Heart right ventricle (tissue), 16 donors: Measurements from ENCODE around the gene VAT1L. TPM values are rescaled to one million over a fixed set of nuclear protein-coding genes. Genes with fewer than 3 reads are reported as not detected.

Experiments used
- ATAC-seq, 8 donors: fragments of 200-7000 bp; cut with Tn5 transposase; one replicate each; pipeline ENCODE4 v1.9.1; 2020; ENCODE audit warnings: mild to moderate bottlenecking in 8 of 8, moderate library complexity in 8 of 8, moderate number of reproducible peaks in 1 of 8
- DNase-seq, 2 donors: peaks; one replicate each; pipeline ENCODE4 v3.0.0-alpha.2; 2020
- H3K27ac ChIP-seq, 10 donors: fragments of 200-600 bp; sonication (generic) in 2 of 10; one replicate each; pipeline versions ENCODE4 v1.5.0 to v1.8.0; 2020 to 2022; ENCODE audit warnings: mild to moderate bottlenecking in 3 of 10
- H3K27me3 ChIP-seq, 7 donors: fragments of 200-600 bp; one replicate each; pipeline ENCODE4 v1.8.0; 2021 to 2022; ENCODE audit warnings: mild to moderate bottlenecking in 2 of 7
- H3K36me3 ChIP-seq, 9 donors: fragments of 200-600 bp; sonication (generic) in 1 of 9; one replicate each; pipeline versions ENCODE4 v1.5.0 to v1.8.0; 2020 to 2022; ENCODE audit warnings: mild to moderate bottlenecking in 2 of 9
- H3K4me1 ChIP-seq, 9 donors: fragments of 200-600 bp; sonication (generic) in 1 of 9; one replicate each; pipeline versions ENCODE4 v1.5.0 to v1.8.0; 2020 to 2022; ENCODE audit warnings: mild to moderate bottlenecking in 4 of 9
- H3K4me3 ChIP-seq, 10 donors: fragments of 200-600 bp; sonication (generic) in 2 of 10; one replicate each; pipeline versions ENCODE4 v1.5.0 to v1.8.0; 2020 to 2022; ENCODE audit warnings: mild to moderate bottlenecking in 7 of 10, moderate library complexity in 2 of 10
- H3K9me3 ChIP-seq, 11 donors: fragments of 200-600 bp in 10 of 11; sonication (generic) in 2 of 11; one replicate each; pipeline versions ENCODE4 v1.5.0 to v1.8.0; 2013 to 2022; ENCODE audit warnings: mild to moderate bottlenecking in 2 of 11, control low read depth in 1 of 11, moderate library complexity in 1 of 11
- WGBS, 2 donors: extraction: QIAGEN DNeasy Blood & Tissue Kit; methylation state at CpG; one replicate each; pipeline ENCODE4 v1.1.7; 2013; ENCODE audit warnings: inconsistent platforms in 1 of 2; 5-methylcytosine and 5-hydroxymethylcytosine counted together
- intact Hi-C, 10 donors: fragments of 100-400 bp; cut with DNase I; formaldehyde crosslinking; loops; one replicate each; pipeline versions ENCODE4 v1.11.1 to v1.14.2; 2022
- polyA plus RNA-seq, 2 donors: library from polyadenylated mRNA; stranded (reverse); fragments of 200-250 nt; gene quantifications; one replicate each; pipeline ENCODE4 v1.2.3, GENCODE V29; 2013
- total RNA-seq, 10 donors: library from RNA; stranded (reverse); fragmentation: NEBNext Ultra II Directional in 3 of 10; extraction: Animal tissue kit (Norgen Biotek cat#: 25700) in 3 of 10; gene quantifications; one replicate each; pipeline versions ENCODE4 v1.2.1 to v1.2.4, GENCODE V29; 2021 to 2023
- TF ChIP-seq, protein P1 (sequence below), 9 donors: fragments of 200-600 bp; sonication (generic) in 2 of 9; IDR thresholded peaks; one replicate each; pipeline versions ENCODE4 v1.5.0 to v1.8.0; 2021 to 2022; ENCODE audit warnings: antibody characterized with exemption in 9 of 9, mild to moderate bottlenecking in 5 of 9, moderate library complexity in 1 of 9
- donor health status: Arrhythmogenic right ventricular cardiomyopathy.
- donor health status: ischemic (EF 13 %, LVEDD 7.1; RV severe dilation, severe dysfunction).
- donor health status: healthy with polysubstance abuse.
- donor health status: DM: no; HTN: yes; CAD: no.
- donor health status: DM: no; HTN: no; CAD: no.
- donor health status: ischemic (EF 25% LVEDD 6.9; RV normal size, moderate dysfunction).
- donor health status: ischemic (EF 25% LVEDD 5.7; RV mildly dilated, moderate dysfunction).
- donor health status: healthy.
- donor health status: DM: yes; HTN: yes; CAD: no.
- donor health status: Ischemic cardiomyopathy.
- donor health status: ischemic (EF 35%, LVEDD 5.7; RV mildly dilated, moderate dysfunction).
- donor health status: nonischemic (EF 11% LVEDD 7.7; RV severe dilation, severe dysfunction).
- donor health status: DM: yes; HTN: yes; CAD: no.
- donor health status: PGD.
- donor health status: ischemic (EF 29% LVEDD 5.4; RV normal size, mild dysfunction).
- donor health status: nonischemic (EF 23%, LVEDD 6.1; RV moderate dilation, normal function).

VAT1L gene
- total and polyA plus RNA-seq, 12 donors: 0.19 to 61.0 (median 24.0) TPM

DNA sequence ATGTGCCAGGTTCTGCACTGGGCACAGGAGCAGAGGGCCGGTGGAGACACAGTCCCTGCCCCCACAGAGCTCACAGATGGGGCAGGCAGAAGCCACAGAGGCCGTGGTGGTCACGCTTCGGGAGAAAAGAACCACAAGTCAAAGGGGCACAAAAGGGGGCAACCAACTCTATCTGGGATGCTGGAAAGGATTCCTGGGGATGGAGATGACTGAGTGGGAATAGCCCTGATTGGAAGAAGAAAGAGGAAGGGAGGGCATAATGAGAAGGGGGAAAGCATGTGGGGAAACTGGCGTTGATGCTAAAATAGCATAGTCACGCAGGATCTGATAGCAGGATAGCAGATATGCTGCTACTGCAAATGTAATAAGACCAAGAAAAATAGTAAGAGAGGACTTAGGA, 69.7 kb downstream of the VAT1L start:
- intact Hi-C loops: loop anchor here in 3 of 10 donors (2.0 to 10.0 kb wide), 3 partner anchors 107 to 109 kb away; no protein-coding TSS in a partner anchor
- ATAC-seq: no peak
- Histone ChIP-seq H3K9me3 (no peaks in the 10 kb centered on the region), H3K27me3 (no peaks in the 10 kb centered on the region), H3K27ac (peak overlapping the region in 5 of 10 donors; percentile 82 to 90 (median 86)), H3K36me3 (no peaks in the 10 kb centered on the region), H3K4me1 (peaks cover 0 to 41% (median 6%) of the 10 kb centered on the region in 9 donors), H3K4me3 (no peak overlapping the region)
- no peak for DNase-seq
- TF ChIP-seq, protein P1, sequence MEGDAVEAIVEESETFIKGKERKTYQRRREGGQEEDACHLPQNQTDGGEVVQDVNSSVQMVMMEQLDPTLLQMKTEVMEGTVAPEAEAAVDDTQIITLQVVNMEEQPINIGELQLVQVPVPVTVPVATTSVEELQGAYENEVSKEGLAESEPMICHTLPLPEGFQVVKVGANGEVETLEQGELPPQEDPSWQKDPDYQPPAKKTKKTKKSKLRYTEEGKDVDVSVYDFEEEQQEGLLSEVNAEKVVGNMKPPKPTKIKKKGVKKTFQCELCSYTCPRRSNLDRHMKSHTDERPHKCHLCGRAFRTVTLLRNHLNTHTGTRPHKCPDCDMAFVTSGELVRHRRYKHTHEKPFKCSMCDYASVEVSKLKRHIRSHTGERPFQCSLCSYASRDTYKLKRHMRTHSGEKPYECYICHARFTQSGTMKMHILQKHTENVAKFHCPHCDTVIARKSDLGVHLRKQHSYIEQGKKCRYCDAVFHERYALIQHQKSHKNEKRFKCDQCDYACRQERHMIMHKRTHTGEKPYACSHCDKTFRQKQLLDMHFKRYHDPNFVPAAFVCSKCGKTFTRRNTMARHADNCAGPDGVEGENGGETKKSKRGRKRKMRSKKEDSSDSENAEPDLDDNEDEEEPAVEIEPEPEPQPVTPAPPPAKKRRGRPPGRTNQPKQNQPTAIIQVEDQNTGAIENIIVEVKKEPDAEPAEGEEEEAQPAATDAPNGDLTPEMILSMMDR (IDR thresholded peaks at IDR 0.05): no peak
- 74 to 77% methylated on average over 6 of the region's 6 CpGs for WGBS, 2 donors

DNA sequence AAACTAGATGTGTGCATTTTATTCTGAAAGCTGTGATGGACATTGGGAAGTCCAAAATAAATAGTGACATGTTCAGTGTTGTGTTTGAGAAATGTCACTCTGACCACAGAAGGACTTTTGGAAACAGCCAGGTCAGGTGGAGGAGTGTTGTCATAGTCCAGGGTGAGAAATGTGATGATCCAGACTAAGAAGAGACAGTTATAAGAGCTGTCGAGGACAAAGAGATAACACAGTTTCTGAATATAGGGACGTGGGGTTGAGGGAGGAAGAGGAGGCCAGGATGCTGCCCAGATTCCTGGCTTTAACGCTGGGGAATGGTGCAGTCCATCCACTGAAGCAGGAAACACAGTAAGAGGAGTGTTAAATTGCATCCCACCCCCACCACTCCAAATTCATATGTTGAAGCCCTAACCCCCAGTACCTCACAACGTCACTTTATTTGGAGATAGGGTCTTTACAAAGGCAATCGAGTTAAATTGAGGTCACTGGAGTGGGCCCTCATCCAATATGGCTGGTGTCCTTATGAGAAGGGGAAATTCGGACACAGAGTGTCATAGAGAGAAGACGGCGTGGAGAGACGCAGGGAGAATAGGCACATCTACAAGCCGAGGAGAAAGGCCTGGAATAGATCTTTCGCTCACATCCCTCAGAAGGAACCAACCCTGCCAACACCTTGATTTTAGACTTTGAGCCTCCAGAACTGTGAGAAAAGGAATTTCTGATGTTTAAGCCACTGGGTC, 71.3 kb downstream of the VAT1L start:
- DNase-seq: peak in 1 of 2 donors; percentile 44

GRCh38 chr16:77860953-77861352, 72.6 kb downstream of the VAT1L start:
- intact Hi-C loops: loop anchor here in 2 of 10 donors (5.0 to 10.0 kb wide), 2 partner anchors 56 to 104 kb away; no protein-coding TSS in a partner anchor

More for the DNA sequence above, 71.3 kb downstream of the VAT1L start:
- Histone ChIP-seq H3K9me3 (no peaks in the 10 kb centered on the region), H3K27me3 (no peaks in the 10 kb centered on the region), H3K27ac (peak overlapping the region; percentile 62 to 91 (median 83)), H3K36me3 (no peaks in the 10 kb centered on the region), H3K4me3 (peak overlapping the region in 2 of 10 donors; percentile 3 to 24), H3K4me1 (peaks cover 0 to 42% (median 11%) of the 10 kb centered on the region in 9 donors)
- intact Hi-C loops: loop anchor here in 4 of 10 donors (2.0 to 10.0 kb wide), 4 partner anchors 58 to 108 kb away; no protein-coding TSS in a partner anchor
- TF ChIP-seq, protein P1 (IDR thresholded peaks at IDR 0.05): no peak
- WGBS, 2 donors: 51 to 54% methylated on average over 11 of the region's 11 CpGs
- peak; percentile 84 to 94 (median 90) for ATAC-seq

GRCh38 chr16:77863250-77863649, 74.9 kb downstream of the VAT1L start:
- 27 to 29% methylated on average over 5 of the region's 5 CpGs for WGBS, 2 donors
- H3K27ac ChIP-seq: peak overlapping the region in 8 of 10 donors; percentile 9 to 91 (median 65)
- DNase-seq (peak; percentile 23 to 49), ATAC-seq (peak in 7 of 8 donors; percentile 3 to 34 (median 24))
- peaks cover 0 to 40% (median 8%) of the 10 kb centered on the region in 9 donors for H3K4me1 ChIP-seq
- no peaks in the 10 kb centered on the region for H3K36me3 ChIP-seq
- H3K9me3 ChIP-seq: no peaks in the 10 kb centered on the region
- no peaks in the 10 kb centered on the region for H3K27me3 ChIP-seq
- TF ChIP-seq, protein P1 (IDR thresholded peaks at IDR 0.05): no peak
- no peak overlapping the region for H3K4me3 ChIP-seq
- intact Hi-C loops: loop anchor here in 2 of 10 donors (5.0 to 10.0 kb wide), 2 partner anchors 54 to 102 kb away; no protein-coding TSS in a partner anchor

More at GRCh38 chr16:77860953-77861352, 72.6 kb downstream of the VAT1L start:
- DNase-seq (no peak), ATAC-seq (no peak)
- no peaks in the 10 kb centered on the region for H3K9me3 ChIP-seq
- WGBS, 2 donors: 61 to 62% methylated on average over 3 of the region's 3 CpGs
- H3K27me3 ChIP-seq: no peaks in the 10 kb centered on the region
- no peaks in the 10 kb centered on the region for H3K36me3 ChIP-seq
- TF ChIP-seq, protein P1 (IDR thresholded peaks at IDR 0.05): no peak
- no peak overlapping the region for H3K4me3 ChIP-seq
- H3K27ac ChIP-seq: peak overlapping the region; percentile 8 to 91 (median 83)
- H3K4me1 ChIP-seq: peaks cover 0 to 42% (median 11%) of the 10 kb centered on the region in 9 donors
